TTC549 (cell line): ENCODE data around the gene UBASH3A.
"Not testable (repeated sequence)": the region's sequence is repeated elsewhere in the genome, so short reads cannot be mapped to it uniquely, and the experiment has no call there.

Experiments used
- FAIRE-seq: peaks from 2 replicates; lab custom pipeline; 2012; peaks lifted over from hg19 to GRCh38; lab: Jason Lieb, UNC

Gene UBASH3A

DNA sequence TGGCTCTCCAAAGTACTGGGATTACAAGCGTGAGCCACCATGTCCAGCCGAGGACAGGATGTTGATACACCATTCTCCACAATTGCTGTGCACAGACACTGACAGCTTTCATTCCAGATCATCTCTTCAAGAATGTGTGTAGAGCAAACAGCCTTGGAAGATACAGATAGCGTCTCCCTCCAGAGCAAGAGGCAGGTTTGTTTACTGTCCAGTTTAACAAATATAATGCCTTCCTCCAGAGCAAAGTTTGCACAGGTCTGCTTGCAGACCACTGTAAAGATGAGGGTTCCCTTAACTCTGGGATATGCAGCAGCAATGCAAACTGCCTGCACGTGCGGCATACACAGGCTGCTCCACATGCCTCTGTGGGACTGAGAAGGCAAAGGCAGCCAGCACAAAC lies 12.4 kb upstream of the UBASH3A start:
- FAIRE-seq: no peak

DNA sequence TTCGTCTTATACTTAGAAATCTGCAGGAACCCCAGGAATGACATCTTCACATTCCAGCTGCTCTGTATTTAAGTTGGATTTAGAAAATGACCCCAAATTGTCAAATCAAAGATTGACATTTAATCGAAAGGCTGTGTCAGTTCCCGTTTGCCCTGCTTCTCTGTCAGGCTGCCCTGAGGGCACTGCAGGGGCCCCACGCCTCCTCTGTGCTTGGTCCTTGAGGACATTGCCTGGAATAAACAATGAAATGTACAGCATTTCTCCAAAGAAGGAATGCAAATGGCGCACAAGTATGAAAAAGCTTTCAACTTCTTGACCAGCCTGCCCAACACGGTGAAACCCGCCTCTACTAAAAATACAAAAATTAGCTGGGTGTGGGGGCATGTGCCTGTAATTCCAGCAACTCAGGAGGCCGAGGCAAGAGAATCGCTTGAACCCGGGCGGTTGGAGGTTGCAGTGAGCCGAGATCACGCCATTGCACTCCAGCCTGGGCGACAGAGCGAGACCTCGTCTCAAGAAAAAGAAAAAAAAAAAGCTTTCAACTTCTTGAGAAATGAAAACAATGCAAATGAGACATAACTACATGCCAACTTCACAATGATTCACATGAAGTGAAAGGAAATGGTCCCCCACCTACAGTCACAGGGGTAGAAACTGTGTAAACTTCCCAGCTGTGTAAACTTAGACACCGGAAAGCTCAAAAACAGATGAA lies 10.8 kb upstream of the UBASH3A start:
- no peak for FAIRE-seq

DNA sequence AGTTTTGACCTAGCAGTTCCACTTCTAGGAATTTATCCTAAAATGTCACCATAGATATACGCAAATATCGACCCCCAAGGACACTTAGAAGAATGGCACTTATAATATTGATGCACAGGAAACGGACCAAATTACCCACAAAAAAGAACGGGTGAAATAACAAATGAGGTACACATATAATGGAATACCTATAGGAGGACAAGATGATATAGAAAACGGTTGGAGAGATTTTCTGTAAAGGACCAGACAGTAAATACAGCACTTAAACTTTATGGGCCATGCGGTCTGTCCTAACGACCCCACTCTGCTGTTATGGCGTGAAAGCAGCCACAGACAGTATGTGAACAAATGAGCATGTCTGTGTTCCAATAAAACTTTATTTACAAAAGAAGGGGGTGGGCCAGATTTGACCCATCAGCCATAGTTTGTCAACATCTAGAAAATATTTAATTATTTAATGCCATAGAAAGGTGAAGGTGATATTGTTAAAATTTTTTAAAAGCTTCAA lies 10.2 kb upstream of the UBASH3A start:
- FAIRE-seq: no peak

DNA sequence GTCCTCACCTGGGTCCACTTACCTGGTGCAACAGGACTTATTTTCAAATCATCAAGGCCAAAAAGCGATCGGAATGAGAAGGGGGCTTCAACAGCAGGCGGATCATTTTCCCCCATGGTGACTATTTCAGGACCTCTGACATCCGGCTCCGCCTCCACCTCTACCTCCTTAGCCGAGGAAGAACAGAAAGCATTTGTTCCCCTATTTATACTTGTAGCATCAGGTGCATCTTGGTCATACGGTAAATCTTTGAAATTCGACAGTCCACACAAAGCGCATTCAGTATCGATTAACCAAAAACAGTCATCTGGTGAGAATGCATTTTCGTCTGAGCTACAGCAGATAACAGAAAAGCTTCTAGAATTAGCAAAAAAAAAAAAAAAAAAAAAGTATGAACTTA lies 8.4 kb upstream of the UBASH3A start:
- no peak for FAIRE-seq

DNA sequence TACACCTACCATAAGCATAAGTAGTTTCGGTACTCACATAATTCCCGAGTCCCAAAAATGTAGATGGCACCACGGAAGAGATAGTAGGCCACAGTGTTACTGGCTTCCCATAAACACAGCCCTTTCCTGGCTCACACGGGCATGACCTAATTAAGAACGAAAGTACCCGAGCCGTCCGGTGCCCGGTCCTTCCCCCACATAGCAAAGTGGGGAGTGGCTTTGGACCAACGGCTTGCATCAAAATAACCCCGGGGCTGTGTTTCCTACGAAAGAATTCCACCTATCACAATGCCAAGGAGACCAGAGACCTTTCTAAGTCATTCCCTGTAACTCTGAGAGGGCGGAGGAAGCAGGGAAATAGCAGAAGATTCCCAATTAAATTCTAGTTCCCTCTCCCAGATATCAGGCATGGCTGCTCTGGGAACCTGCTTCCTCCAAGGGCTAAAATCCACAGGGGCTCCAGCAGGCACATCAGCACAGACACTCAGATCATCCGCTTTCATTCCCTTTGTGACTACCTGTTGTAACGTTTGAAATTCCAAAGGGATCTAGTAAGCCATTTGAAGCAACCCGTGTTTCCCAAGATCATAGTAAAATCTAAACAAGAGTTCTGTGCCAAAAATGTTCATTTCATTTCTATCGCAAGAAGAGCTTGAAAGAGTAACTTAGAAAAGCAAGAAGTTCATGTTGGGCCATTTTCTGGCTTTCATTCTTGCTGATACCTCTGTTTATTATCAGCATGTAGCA lies 7.6 kb upstream of the UBASH3A start, which contains the start of gene TMPRSS3:
Gene TMPRSS3 (minus strand): TSS at position 148 of the 747 bp plus-strand sequence. CDS start 635 bp downstream, outside the sequence.
- FAIRE-seq: no peak

DNA sequence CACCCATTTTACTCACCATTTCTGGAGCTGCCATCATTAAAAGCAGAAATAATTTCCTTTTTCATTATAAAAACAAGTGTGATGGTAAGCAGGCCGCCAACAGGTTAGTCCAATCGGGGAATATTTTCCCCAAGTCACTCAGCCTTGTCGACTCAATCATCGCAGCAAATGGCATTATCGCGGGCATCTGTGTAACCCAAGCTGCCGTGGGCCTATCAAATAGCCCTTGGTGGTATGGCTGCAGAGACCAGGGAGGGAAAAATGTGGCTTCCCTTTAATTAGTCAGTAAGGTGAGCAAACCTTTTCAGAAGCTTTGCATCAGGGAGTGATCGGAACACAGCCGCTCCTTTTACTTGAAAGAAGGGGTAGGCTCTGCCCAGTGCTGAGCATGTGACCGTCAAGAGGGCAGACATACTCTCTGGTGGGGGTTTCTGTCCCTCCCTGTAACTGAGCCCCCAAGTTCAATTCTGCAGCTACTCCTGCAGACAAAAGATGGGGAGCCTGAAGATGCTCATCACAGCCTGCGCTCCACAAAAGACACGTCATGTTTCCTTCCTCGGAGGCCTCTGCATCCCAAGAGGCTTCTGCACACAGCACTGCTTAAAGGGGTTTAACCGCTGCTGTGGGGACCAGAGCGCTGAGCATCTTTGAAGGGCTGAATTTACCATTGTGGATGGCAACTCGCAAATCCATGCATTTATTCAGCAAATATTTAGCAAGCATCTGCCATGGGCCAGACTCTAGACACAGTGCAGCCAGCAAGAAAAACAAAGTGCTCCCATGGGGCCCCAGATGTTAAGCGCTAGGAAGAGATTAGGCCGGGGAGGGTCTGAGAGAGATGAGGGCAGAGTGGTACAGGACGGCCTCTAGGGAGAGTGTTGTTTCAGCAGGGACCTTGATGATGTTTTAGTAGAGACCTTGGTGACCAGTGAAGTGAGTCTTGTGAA lies 6.6 kb upstream of the UBASH3A start:
- no peak for FAIRE-seq

DNA sequence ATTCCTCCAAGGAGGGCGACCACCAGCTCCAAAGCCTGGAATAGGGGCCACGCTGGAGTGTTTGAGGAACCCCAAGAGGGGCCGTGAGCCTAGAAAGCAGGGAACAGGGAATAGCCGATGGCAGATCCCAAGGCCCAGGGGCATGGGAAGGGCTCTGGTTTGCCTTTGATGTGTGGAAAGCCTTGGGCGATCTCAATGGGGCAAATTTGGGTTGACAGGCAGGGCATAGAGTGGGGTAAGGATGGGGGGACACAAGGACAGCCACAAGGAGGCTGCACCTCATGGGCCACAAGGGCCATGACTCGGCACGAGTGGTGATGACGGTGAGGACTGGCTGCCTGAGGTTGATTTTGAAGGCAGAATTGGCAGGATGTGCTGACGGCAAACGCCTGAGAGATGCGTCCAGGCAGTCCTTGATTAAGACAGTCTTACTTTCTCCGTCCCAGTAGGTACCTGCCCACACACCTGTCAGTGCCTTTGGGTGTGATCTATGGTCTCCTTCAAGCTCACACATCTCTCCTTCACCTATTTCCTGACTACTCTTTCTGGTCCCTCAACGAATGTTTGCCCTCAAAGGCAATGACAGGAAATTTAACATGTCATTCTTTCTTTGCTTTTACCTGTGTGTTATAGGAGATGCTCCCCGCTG lies 5.8 kb upstream of the UBASH3A start:
- no peak for FAIRE-seq

DNA sequence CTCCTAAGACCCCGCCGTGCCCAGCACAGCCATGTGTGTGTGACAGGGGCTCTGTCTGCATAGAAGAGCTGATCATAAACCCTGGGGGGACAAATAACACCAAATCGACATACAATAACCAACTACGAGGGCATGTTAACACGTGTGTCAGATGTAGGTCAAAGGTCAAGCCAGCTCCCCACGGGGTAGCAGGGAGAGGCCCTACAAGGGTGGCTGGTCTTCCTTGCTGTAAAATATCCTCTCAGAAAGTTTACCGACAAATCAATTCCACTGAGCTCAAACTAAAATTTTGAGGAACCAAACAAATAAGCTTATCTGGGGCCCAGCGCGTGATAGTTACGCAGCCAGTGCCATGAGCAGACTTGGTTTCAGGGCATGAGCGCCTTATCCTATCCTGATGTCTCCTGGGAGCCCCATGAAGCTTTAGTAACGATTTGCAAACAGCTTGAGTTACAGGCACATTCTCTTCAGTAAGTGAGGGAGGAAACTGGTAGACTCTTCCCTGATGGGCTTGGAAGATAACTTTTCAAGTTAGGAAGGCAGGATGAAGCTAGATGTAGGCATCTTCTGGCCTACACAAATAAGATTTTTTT lies 5.2 kb upstream of the UBASH3A start:
- FAIRE-seq: no peak

DNA sequence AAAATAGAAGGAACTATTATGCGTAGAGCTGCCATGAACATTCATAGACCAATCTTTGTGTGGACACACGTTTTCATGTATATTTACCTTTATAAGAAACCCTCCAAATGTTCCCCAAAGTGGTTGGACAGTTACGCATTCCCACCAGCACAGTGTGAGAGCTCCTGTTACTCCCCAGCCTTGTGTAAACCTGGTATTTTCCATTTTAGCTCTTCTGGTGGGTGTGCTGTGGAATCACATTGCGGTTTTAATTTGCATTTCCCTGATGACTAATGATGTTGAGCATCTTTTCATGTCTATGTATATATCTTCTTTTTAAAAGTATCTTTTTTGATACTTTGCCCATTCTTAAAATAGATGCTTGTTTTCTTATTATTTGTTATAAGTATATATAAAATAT lies 3.2 kb upstream of the UBASH3A start:
- no peak for FAIRE-seq

DNA sequence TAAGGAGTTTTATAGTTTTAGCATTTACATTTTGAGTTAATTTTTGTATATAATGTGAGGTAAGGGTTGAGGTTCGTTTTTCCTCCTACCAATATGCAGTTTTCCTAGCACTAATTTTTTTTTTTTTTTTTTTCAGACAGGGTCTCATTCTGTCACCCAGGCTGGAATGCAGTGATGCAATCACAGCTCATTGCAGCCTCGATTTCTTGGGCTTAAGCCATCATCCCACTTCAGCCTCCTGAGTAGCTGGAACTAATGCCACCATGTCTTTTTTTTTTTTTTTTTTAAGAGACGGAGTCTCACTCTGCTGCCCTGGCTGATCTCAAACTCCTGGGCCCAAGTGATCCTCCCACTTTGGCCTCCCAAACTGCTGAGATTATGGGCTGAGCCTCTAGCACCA lies 2.5 kb upstream of the UBASH3A start:
- FAIRE-seq: no peak

DNA sequence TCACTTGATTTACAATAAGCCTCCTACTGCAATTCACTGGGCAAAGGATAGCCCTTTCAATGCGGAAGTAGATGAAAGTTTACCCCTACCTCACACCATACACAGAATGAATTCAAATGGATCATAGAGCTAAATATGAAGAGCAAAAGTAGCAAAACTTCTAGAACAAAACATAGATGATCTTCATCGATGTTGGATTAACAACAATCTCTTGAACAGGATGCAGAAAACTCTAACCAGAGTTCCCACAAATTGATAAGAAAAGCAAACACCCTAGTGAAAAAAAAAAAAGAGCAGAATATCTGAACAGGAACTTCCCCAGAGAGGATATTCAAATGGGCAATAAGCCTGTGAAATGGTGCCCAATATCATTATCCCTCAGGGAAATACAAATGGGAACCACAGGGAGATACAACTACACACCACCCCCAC lies 1.9 kb upstream of the UBASH3A start:
- FAIRE-seq: no peak

DNA sequence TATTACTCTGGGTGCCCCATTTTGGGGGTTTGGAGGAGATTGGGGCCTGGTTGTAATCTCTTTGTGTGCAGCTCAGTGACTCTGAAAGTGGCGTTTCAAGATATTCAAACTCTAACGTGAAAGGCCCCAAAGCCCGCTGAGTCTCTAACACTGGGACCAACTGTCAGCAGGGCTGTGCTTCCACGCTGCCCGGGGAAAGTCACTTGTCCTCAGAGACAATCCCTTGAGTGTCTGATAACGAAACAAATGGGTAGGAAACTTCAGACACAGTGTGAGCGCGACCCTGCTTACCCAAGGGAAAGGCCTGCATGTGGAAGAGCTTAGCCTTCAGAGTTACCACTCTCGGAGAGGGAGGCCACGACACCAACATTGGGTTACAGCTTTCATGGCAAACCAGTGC lies 837 bp downstream of the UBASH3A start:
- FAIRE-seq: no peak

DNA sequence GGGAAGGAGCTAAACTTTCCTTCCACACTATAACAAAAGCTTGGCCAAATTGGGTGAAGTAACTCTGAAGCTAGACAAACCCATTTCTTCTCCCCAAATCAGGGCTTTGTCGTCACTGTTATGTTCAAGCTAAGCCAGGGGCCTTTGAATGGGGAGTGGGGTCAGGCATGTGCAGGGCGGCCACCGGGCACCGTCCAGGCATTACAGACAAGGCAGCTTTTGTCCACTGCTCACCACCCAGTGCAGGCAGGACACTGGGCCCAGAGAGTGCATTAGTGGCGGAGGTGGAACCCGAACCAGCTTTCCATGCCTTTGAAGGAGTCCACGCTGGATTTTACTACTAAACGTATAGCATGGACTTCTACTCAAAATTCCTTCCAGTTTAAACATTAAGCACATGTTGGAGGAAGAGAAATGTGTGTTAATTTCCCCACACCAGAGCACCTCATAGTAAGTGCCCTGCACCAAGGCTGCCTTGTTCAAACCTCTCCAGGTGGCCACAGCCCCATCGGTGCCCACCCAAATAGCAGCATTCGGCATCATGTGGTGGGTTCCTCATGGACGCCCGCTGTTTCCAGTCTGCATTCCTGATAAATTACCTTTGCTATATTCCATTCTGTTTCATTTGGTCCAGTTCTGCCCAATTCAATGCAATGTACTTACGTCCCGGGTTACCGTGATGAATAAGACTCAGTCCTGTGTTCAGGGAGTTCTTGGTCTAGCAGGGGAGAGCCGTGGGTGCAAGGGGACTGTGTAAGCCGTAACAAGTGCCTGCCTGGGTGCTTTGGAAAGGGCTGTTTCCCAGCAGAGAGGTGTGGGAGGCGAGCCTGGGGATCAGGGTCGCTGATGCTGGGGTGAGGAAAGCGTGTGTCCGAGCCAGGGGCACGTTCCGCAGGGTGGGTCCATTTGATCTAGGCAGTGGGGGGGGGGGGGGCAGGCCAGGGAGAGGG lies 1.6 kb downstream of the UBASH3A start:
- FAIRE-seq: no peak

DNA sequence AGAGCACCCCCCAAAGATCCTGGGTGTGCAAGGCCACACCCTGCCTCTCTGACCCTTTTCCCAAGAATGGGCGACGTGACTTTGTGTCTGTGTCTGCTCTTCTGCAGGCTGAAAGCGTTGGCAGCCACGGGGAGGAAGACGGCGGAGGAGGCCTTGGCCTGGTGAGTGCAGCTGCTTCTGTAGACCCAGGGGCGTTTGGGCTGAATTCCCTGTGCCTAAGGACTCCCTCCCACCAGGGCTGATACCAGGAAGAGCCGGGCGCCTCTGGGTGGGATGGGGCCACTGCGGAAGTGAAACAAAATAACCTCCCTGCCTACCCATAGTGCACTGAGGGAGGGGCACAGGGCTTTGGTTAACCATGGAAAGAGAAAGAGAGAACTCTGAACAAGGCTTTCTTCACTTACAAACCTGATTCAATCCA lies 2.5 kb downstream of the UBASH3A start:
- no peak for FAIRE-seq

DNA sequence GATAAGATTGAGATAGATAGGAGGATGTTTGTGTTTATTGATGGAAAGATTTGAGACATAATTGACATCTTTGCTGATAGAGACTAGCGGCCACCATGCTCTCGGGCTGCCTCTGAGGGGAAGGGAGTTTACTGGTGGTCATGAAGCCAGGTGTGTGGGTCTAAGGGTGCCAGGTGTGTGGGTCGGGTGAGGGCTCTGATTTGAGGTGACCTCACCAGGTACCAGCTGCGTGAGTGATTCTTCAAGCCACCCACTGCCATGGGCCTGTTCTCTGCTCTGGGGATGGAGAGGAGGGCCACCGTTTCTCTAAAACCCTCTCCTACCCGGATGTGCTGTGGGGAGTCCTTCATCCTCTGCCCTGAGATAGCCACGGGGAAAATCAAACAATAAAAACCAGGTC lies 3.2 kb downstream of the UBASH3A start:
- FAIRE-seq: no peak

DNA sequence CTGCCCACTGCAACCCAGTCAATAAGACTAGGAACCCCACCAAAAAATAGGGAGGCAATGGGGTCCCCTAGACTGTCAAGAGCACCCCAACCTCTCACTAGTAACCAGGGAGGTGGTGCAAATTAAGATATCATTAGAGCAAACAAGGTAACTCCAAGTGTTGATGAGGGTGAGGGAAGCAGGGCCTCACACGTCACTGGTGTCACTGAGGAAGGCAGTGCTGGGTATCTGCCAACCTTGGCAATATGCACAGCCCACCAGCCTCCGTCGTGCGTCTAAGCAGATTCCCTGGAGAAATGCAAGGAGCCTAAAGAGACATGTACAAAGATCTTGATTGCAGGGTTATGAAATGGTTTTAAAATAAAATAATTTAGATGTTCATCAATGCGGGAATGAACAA lies 3.8 kb downstream of the UBASH3A start:
- FAIRE-seq: no peak

DNA sequence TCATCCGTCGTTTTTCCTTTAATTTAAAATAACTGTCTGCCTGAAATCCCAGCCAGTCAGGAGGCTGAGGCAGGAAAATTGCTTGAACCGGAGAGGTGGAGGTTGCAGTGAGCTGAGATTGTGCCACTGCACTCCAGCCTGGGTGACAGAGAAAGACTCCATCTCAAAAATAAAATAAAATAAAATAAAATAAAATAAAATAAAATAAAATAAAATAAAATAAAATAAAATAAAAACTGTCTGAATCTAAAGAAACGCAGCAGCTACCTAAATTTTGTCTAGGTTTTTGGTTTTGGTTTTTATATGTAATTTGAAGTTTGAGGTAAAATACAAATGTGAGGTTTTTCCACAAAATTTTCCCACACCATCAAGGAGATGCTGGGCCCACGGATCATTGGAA lies 5.0 kb downstream of the UBASH3A start:
- FAIRE-seq: not testable (repeated sequence)

DNA sequence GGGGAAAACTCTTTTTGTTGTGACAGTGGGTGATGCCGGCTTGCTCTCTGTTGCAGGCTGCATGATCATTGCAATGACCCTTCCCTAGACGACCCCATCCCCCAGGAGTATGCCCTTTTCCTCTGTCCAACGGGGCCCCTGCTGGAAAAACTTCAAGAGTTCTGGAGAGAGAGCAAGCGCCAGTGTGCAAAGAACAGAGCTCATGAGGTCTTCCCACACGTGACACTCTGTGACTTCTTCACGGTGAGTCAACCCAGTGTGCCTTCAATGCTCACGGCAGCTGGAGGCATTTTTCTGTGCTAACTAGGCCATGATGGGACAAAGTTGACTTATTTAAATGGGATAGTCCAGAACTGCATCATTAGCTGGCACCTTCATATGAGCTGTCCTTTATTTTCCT lies 5.7 kb downstream of the UBASH3A start:
- FAIRE-seq: no peak

DNA sequence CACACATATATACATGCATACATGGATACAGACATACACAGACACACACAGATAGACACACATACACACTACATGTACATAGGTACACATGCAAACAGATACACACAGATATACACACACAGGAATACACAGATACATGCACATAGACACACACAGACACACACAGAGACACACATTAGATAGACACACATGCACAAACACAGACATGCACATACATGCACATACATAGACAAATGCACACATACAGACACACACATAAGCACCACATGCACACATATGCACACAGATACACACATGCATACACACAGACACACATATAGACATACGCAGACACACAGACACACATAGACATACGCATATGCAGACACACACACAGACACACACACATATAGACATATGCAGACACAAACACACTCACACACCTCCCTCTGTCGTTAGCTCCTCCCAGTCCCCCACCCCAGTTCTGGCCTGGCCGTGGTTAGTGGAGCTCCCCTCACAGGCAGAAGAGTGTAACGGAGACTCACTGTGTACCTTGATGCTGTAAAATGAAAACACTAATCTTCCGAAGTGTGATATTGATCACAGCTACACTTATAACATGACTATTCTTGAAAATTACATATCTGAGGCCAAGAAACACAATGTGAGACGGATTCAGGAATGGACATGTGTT lies 7.6 kb downstream of the UBASH3A start:
- FAIRE-seq: no peak
